Activated T-cell treated with anti-CD3 and anti-CD28 coated beads for 24 hours (primary cell): ENCODE measurements around the gene LZTFL1.
"Not testable (repeated sequence)": the region's sequence is repeated elsewhere in the genome, so short reads cannot be mapped to it uniquely, and the experiment has no call there.

Experiments used
- DNase-seq: peaks from one replicate; pipeline ENCODE4 v3.0.0-alpha.2; 2020; ENCODE audit warnings: low read depth

The LZTFL1 gene

DNA sequence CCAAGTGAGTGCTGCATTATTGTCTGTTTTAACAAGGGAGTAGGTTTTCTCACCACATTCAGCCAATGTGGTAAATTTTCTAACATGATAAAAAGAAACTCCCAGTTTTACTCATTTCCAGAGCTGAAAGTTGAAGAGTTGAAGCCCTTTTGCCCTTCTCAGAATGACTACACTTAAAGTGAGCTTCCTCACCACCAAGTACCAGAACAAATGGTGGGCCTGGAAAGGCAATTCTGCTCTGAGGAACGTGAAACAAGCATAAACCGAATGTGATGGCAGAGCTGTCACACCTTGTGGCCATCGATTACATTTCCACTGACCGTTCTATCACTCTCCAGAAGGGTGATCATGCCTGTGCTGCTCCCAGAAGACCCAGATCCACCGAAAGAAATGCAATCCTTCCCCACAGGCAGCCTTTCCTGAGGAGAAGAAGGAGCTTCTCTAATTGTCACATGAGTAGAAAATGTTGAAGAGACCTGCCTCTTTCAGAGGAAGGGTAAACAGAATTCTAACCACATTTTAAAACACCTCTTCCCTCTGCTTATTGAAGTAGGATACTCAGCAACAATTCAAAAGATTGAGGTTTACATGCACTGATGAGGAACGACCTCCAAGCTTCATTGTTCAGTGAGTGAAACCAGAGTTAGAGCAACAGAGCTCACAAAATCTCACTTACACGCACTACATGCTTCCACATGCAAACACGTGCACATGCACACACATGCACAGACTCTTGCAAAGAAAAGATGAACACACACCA, 23.0 kb upstream of the LZTFL1 start:
- DNase-seq: no peak

DNA sequence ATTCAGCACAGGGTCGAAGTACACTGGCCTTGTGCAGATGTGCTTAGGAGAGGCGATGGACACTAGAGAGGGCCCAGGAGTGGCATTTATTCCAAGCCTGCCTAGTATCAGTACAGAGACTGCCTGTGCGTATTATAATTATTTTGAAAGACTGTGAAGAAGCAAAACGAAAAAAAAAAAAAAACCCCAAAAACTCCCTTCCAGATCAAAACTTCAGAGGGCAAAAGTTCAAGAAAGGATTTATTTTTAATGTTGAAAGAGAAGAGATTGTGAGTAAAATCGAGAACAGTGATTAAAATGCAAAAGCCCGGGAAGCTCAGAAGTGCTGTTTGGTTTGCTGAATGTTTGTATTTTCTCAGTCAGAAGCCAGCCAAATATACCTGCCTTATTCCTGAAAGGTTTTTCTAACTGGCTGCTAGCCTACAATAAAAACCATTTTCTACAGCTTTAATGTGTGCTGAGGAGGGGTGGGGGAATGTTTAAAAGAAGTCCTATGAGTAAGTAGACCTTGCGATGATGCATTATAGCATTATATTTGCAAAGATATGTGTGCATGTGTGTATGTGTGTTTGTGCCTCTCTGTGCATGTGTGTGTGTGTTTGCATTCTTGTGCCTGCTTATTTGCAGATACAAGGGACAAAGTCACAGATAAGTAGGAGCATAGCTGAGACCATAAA, 19.3 kb upstream of the LZTFL1 start:
- DNase-seq: no peak

DNA sequence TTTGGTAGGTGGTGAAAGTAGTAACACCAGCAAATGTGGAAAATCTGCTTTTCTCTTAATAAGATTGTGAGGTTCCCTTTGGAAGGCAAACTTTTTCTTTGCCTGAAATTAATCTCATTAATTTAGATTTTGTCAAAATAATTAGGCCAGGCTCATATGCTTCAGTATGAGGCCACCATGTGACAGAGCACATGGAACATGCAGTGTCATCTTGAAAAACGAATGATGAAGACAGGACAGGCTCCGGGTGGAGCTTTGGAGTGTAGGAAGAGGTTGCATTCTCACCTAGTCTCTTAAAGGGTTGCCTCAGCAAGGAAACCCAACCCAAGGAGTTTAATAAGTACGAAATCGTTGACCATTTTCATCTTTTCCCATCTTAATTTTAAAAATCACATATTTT, 18.6 kb upstream of the LZTFL1 start:
- DNase-seq: no peak

DNA sequence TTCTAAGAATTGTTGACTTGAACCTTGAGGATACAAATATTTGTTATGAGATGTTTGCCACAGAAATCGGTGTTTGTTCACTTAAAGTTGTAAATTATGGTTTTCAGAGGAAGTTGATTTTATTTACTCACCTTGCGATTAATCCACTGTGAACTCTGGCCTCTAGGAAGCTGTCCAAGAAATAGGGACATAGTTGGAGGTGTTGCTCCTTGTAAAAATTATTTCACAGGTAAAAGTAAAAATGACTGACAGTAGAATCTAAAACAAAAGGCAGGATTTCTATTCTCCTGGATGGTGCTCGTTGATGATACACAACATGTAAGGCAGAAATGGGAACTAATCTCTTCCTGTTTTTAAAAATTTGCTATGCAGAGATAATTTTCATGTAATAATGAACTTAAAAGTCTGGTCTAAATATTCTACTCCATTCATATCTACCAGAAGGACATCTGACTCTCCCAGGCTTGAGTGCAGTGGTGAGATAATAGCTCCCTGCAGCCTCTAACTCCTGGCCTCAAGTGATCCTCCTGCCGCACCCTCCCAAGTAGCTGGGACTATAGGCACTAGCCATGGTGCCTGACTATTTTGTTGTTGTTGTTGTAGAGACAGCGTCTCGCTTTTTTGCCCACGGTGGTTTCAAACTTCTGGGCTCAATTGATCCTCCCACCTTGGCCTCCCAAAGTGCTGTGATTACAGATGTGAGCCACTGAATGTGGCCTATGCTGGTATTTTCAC, 17.1 kb upstream of the LZTFL1 start:
- DNase-seq: no peak

DNA sequence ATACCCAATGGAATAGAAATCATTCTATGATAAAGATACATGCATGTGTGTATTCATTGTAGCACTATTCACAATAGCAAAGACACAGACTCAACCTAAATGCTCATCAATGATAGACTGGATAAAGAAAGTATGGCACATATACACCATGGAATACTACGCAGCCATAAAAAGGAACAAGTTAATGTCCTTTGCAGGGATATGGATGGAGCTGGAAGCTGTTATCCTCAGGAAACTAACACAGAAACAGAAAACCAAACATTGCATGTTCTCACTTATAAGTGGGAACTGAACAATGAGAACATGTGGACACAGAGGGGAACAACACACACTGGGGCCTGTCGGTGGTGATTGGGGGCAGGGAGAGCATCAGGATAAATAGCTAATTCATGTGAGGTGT, 15.1 kb upstream of the LZTFL1 start:
- DNase-seq: not testable (repeated sequence)

DNA sequence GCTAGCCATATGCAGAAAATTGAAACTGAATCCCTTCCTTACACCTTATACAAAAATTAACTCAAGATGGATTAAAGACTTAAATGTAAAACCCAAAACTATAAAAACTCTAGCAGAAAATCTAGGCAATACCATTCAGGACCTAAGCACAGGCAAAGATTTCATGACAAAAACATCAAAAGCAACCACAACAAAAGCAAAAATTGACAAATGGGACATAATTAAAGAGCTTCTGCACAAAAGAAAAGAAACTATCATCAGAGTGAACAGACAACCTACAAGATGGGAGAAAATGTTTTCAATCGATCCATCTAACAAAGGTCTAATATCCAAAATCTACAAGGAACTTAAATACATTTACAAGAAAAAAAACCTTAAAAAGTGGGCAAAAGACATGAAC, 14.4 kb upstream of the LZTFL1 start:
- DNase-seq: not testable (repeated sequence)

DNA sequence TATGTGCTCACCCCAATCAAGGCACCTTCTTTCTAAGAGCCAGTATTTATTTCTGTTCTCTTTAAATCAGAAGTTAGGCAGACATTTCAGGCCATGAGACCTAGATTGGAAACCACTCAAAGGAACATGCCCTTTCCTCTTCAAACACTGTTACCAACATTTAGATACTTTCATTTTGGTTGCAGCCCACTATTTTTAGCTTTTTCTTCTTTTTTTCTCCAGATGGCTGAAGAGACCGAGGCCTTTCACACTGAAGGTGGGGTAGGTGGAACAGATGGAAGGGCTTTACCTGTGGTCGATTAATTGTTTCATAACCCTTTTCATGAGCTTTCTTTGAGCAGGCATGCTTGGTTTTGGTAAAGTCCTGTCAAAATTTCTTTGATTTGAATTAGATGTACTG, 10.9 kb upstream of the LZTFL1 start:
- no peak for DNase-seq

DNA sequence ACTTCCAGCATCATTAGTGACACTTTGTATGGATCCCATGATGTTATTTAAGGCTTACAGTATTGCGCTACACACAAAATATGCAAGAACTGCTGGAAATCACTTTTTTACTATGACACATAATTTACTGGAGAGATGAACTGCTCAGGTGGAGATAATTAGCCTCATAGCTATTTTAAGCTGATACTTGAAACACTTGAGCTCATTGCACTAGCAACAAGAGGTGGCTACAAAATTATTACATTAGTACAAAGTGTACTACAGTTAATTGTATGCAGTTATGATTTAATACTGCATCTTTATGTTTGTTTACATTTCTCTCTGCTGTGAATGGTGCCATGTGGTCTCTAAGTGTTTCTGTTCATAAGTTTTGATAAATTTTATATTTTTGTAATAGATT, 6.5 kb upstream of the LZTFL1 start:
- no peak for DNase-seq

DNA sequence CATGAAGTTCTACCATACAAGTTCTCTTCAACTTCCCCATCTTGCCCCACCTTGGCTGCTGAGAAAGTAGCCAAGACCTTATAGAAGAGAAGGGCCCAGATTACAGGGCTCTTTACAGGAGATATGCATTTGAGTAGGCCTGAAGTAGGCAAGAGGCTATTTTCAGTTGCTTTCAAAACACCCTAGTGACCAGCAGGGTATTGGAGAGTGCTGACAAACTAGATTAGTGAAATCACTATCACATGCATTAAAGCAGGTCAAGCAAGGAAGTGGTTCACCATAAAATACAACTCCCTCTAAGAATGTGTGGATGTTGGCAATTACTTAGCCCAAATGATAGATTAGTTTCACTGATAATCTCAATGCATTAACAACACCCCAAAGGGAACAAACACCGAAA, 2.7 kb upstream of the LZTFL1 start:
- no peak for DNase-seq

DNA sequence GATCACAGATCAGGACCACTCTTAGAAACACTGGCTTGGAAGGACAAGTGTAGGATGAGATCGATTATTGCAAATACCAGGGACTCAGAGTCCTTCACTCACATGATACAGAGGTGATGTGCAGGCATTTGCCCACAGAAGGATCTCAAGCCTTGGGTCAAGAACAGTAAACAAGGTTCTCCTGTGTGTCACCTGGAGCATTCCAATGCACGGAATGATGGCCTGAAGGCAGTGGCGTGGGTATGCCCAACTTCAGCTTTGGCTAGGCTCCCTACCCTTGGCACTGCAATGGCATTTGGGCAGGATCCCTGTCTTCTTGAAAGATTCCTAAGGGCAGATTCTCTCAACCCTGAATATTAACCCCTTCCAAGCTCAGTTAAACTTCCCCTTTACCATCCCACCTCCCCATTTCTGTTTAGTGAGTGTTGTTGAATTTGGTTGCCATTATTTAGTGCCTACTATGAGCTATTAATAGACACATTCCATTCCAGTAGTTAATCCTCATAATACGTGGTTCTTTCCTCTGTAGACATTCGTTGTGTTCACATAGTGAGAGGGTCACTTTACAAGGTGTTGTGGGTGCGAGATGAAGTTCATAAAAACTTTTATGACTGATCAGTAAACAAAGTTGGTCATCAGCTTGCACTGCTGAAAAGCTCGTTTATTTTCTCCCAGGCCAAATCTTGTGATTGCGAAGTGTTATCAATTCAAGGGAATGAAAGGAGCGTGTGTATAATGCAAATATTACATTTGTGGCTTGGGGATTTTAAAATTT, 1.1 kb upstream of the LZTFL1 start:
- DNase-seq: no peak

DNA sequence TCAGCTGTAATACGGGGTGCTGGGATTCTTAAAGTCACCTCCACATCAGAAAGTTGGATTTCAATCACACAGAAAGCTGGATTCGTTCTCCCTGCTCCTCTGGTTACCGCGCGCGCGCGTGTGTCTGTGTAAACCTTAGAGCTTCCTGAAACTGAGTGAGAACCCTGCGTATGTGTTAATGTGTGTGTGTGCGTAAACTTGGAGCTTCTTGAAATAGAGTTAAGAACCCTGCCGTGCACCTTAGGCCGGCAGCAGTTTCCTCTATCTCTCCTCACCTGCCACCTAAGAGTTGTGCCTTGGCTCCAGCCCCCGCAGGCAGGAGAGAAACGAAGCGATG, 531 bp downstream of the LZTFL1 start:
- DNase-seq: no peak

DNA sequence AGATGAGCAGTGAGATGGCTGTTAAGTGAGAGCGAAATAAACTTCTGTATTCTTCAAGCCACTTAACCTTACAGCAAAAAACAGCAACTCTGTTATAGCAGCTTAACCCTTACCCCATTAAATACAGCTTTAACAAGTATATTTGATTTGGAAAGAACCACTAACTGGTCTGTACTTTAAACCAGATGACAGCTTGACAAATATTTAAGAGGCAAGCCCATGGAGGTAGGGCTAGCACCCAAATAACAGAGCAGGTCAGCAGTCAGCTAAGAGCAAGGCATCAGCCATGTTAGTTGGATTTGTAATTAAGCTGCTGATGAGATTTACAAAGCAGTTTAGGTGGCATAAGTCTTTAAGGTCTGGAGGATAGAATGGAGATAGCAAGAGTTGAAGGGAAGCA, 3.5 kb downstream of the LZTFL1 start:
- no peak for DNase-seq

DNA sequence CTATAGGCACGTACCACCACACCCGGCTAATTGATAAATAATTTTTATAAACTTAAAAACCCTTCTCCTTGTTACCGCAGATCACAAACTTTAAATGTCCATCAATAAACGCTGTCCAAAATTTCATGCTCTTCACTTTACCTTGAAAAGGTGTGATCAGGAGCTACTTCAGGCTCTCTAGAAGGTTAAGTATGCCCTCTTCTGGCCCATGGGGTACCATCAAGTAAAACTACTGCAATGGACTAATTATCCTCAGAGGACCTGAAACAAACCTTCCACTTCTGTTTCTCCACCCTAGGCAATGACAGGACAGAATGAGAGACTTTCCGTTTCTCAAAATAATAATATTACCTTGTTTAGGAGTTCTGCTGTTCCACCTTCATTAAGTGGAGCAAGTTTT, 9.2 kb downstream of the LZTFL1 start:
- no peak for DNase-seq

DNA sequence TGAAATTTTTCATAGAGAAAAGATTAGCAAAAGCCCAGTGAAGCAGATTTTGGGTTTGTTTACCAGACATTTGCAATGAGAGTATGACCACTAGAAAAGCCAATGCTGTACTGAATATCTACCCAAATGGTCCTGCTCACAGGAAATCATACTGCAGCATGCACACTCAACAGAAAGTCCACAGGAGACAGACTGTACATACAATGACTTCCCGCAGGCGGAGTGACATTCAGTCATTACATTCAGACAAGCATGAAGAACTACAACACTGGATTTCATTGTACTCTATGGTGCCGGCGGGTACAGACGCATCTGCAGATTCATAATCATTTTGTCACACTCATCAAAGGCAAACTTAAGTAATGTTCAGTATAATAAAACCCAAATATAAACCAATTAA, 11.8 kb downstream of the LZTFL1 start:
- no peak for DNase-seq

DNA sequence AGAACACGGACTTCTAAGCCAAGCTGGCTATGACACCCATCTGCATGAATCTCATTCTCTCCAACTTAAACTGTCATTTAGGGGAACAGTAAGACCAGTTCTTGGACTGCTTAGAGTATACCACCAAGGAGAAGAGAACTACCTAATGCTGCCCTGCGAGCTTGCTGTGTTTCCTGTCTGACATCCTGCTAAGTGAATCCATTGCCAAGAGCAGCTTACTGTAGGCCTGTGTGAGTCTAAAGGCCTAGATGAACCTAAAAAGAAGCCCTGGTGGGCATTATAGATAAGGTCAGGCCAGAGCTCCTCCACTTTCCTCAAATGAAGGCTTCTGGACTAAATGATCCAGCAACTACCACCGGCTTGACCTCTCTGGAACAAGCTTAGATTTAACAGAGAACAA, 15.0 kb downstream of the LZTFL1 start:
- no peak for DNase-seq

DNA sequence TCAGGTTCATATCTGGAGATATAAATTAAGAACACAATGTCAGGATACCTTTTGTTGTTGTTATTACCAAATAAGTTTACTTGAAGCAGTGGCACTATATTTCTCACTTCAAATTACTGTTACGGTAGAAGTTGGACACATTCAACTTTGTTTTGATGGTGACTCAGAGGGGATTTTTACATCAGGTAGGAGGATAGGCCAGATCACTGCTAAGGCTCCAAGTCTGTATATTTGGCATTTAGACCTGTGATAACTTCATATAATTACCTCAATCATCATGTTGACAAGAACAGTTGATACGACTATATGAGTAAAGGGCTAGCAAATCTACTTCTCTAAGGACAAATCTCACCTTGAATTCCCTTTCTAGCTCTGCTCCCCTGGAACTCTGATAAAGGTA, 15.6 kb downstream of the LZTFL1 start:
- no peak for DNase-seq

DNA sequence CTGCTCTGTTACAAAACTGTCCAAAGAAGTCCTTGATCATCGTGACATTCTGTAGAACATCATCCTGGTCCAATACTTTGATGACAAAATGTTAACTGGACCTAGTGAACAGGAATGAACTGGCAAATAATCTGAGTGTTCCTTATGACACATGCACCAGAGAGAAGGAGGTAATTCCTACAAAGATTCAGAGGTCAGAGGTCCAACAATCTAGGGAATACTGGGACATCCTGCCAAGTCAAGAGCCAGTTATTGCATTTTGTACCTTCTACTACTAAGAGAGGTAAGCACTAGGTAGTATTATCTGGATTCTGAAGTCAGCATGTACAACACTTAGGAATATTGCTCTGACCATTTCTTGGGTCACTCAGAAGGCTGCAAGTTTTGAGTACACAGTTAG, 20.8 kb downstream of the LZTFL1 start:
- DNase-seq: no peak

DNA sequence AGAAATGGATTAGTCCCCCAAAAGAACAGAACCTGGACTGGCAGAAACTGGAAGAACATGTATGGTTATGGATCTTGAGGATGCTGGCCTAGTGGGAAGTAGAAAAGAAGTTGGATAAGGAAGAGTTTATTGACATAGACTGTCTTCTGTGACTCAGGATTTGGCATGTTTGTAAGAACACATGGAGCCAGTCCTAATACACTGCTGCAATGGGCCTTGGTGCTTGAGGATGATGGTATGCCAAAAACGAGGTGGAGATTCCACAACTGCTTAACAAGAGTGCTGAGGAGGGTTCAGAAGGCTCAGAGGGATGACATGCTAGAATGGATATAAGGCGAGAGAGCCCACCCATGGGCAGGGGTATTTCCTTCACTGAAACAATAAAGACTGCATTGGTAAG, 22.4 kb downstream of the LZTFL1 start:
- no peak for DNase-seq

DNA sequence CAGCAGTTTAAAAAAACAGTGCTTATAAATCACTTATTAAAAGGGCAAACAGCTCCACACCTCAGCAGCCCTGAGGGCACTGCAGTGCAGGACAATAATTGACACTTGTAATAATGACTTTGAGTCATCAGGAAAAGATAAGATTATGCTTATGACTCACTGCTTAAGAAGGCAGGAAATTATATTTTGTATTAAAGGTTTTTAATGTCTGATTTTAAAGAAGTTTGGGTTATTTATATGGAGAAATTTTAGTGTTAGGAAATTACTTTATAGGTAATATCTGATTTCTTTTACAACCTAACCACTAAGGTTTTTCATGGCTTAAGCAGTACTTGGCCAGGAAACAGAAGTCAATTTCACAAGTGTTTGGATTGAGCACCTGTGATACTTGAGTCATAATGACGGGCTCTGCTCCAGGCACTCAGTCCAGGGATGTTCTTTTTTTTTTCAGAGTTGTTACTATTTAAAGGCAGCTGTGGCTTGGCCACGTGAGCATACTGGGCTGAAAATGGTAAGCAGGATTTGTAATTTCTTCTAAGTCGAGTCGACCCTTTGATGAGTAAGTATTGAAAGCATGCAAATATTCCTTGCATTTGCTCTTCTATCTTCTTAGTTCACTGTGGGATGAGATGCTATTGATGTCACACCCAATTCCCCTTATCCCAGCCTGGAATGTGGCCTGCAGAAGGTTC, 23.9 kb downstream of the LZTFL1 start:
- no peak for DNase-seq

DNA sequence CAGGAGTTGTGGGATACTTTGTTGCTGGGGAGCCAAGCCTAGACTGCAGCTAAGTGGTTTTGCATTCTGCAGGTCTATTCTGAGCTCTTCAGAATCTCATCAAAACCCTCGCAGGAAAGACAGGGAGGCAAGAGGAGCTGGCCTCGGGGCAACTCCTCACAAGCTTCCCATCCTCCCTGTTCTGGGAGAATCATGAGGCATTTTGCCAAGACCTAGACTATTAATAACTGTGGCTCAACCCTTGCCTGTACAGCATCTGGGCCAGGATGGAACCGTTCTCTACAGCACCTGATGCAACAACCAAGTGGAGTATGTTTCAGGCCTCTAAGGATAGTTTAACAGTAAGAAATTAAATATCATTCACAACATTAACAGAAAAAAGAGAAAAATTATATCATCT, 25.4 kb downstream of the LZTFL1 start:
- DNase-seq: no peak

DNA sequence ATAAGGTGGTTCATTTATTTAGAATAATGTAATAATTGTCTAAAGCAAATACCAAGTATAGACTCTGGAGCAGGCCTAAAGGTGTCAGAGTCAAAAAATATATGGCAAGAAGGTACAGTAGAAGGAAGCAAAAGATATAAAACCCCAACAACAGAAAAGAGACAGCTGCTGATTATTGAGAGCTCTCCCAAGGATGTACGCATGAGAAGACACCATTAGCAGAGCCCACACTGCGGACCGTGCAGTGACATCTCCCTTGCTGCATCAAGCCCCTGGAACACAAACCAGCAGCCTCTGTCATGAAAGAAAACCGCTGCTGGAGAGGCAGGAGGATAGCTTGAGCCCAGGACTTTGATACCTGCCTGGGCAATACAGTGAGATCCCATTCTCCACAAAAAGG, 27.6 kb downstream of the LZTFL1 start:
- DNase-seq: no peak
